ENCODE data around the gene SLC39A9. TPM values are rescaled to one million over a fixed set of nuclear protein-coding genes. Genes with fewer than 3 reads are reported as not detected.
A peak's percentile ranks its signal among the peaks of the same experiment; 100 is the strongest.

Gene SLC39A9
- total and polyA plus RNA-seq, 10 of the 15 experiments (the other 5 are each of a cell fraction or from before 2014, with no cell fraction given) = 19.9 to 109 (median 46.9) TPM

DNA sequence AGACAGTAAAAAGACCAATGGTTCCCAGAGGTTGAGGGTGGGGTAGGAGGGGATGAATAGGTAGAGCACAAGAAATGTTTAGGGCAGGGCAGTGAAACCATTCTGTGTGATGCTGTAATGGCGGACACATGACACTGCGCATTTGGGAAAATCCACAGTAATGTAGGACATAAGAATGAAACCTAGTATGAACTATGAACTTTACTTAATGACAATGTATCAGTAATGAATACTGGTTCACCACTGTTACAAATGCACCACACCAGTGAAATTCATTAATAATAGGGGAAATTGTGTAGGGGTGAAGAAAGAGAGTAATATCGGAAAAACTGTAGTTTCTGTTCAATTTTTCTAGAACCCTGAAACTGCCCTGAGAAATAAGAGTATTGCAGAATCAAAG is 6.0 kb upstream of the SLC39A9 start (continued):
- TF ChIP-seq NFYB (IDR thresholded peaks at IDR 0.05; ENCODE audit: insufficient read depth, low read depth, low read length) (no peak), RELA (IDR thresholded peaks at IDR 0.05; ENCODE audit: borderline replicate concordance, partially characterized antibody) (peak; percentile 46), NR2C2 (IDR thresholded peaks at IDR 0.05; ENCODE audit: borderline replicate concordance, control insufficient read depth, insufficient read length, low read depth) (no peak), DPF2 (IDR thresholded peaks at IDR 0.05) (peak; percentile 35; the same call in 1 of the 2 replicates), SUZ12 (IDR thresholded peaks at IDR 0.05; ENCODE audit: unreplicated experiment) (no peak), ZNF24 (IDR thresholded peaks at IDR 0.05) (peak; percentile 64), JUNB (IDR thresholded peaks at IDR 0.05) (peak; percentile 45), BHLHE40 (IDR thresholded peaks at IDR 0.05; ENCODE audit: borderline replicate concordance in 1 of 2, low read depth in 2 of 2, low read length in 1 of 2) (peak in 1 of 2 experiments; percentile 33; a peak in 1 of 4 replicates), BRCA1 (IDR thresholded peaks at IDR 0.05; ENCODE audit: low read depth, low read length) (no peak), CREM (IDR thresholded peaks at IDR 0.05; ENCODE audit: low read depth) (peak; percentile 46; the same call in 1 of the 2 replicates), IRF4 (IDR thresholded peaks at IDR 0.05; ENCODE audit: low read depth, low read length) (no peak), RUNX3 (IDR thresholded peaks at IDR 0.05; ENCODE audit: low read length) (peak; percentile 7; the same call in 1 of the 2 replicates), SMAD1 (IDR thresholded peaks at IDR 0.05; ENCODE audit: low read depth, partially characterized antibody) (peak; percentile 39), IKZF1 (conservative IDR thresholded peaks at IDR 0.05) (peak; percentile 74), EGR1 (IDR thresholded peaks at IDR 0.05; ENCODE audit: borderline replicate concordance in 1 of 2, low read depth in 2 of 2, low read length in 2 of 2) (no peak), LARP7 (IDR thresholded peaks at IDR 0.05) (no peak)
- TF ChIP-seq, protein P1, sequence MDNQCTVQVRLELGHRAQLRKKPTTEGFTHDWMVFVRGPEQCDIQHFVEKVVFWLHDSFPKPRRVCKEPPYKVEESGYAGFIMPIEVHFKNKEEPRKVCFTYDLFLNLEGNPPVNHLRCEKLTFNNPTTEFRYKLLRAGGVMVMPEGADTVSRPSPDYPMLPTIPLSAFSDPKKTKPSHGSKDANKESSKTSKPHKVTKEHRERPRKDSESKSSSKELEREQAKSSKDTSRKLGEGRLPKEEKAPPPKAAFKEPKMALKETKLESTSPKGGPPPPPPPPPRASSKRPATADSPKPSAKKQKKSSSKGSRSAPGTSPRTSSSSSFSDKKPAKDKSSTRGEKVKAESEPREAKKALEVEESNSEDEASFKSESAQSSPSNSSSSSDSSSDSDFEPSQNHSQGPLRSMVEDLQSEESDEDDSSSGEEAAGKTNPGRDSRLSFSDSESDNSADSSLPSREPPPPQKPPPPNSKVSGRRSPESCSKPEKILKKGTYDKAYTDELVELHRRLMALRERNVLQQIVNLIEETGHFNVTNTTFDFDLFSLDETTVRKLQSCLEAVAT (IDR thresholded peaks at IDR 0.05) = no peak
- TF ChIP-seq, protein P2, sequence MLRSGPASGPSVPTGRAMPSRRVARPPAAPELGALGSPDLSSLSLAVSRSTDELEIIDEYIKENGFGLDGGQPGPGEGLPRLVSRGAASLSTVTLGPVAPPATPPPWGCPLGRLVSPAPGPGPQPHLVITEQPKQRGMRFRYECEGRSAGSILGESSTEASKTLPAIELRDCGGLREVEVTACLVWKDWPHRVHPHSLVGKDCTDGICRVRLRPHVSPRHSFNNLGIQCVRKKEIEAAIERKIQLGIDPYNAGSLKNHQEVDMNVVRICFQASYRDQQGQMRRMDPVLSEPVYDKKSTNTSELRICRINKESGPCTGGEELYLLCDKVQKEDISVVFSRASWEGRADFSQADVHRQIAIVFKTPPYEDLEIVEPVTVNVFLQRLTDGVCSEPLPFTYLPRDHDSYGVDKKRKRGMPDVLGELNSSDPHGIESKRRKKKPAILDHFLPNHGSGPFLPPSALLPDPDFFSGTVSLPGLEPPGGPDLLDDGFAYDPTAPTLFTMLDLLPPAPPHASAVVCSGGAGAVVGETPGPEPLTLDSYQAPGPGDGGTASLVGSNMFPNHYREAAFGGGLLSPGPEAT (IDR thresholded peaks at IDR 0.05; ENCODE audit: low read depth) = peak; percentile 74
- TF ChIP-seq, protein P3, sequence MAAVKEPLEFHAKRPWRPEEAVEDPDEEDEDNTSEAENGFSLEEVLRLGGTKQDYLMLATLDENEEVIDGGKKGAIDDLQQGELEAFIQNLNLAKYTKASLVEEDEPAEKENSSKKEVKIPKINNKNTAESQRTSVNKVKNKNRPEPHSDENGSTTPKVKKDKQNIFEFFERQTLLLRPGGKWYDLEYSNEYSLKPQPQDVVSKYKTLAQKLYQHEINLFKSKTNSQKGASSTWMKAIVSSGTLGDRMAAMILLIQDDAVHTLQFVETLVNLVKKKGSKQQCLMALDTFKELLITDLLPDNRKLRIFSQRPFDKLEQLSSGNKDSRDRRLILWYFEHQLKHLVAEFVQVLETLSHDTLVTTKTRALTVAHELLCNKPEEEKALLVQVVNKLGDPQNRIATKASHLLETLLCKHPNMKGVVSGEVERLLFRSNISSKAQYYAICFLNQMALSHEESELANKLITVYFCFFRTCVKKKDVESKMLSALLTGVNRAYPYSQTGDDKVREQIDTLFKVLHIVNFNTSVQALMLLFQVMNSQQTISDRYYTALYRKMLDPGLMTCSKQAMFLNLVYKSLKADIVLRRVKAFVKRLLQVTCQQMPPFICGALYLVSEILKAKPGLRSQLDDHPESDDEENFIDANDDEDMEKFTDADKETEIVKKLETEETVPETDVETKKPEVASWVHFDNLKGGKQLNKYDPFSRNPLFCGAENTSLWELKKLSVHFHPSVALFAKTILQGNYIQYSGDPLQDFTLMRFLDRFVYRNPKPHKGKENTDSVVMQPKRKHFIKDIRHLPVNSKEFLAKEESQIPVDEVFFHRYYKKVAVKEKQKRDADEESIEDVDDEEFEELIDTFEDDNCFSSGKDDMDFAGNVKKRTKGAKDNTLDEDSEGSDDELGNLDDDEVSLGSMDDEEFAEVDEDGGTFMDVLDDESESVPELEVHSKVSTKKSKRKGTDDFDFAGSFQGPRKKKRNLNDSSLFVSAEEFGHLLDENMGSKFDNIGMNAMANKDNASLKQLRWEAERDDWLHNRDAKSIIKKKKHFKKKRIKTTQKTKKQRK (IDR thresholded peaks at IDR 0.05; ENCODE audit: low read depth, low read length) = no peak
- TF ChIP-seq, protein P4, sequence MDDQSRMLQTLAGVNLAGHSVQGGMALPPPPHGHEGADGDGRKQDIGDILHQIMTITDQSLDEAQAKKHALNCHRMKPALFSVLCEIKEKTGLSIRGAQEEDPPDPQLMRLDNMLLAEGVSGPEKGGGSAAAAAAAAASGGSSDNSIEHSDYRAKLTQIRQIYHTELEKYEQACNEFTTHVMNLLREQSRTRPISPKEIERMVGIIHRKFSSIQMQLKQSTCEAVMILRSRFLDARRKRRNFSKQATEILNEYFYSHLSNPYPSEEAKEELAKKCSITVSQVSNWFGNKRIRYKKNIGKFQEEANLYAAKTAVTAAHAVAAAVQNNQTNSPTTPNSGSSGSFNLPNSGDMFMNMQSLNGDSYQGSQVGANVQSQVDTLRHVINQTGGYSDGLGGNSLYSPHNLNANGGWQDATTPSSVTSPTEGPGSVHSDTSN (IDR thresholded peaks at IDR 0.05; ENCODE audit: insufficient replicate concordance, low read depth, low read length) = no peak
